HepG2 (cell line): Measurements from ENCODE around the gene EIF2S3B. TPM values are rescaled to one million over a fixed set of nuclear protein-coding genes. Genes with fewer than 3 reads are reported as not detected.

Experiments used
- ATAC-seq: fragments of 200-7000 bp; cut with Tn5 transposase; 3 replicates; pipeline ENCODE4 v1.9.1; 2020; ENCODE audit warnings: mild to moderate bottlenecking, moderate library complexity
- BruUV-seq: library from RNA; stranded (reverse); fragments of 400-500 nt; replicated peaks from 2 replicates; lab custom pipeline; 2021; lab: Mats Ljungman, UMichigan
- CTCF ChIA-PET: fragments of 300-600 bp; formaldehyde crosslinking; extraction: SDS; loops from one replicate; lab custom pipeline; 2021; ENCODE audit warnings: low total read pairs, inconsistent platforms, low intra/inter-chr PET ratio; lab: Yijun Ruan, JAX
- POLR2A ChIA-PET: fragments of 350-600 bp; sonication (Branson Sonifier 250); formaldehyde crosslinking; loops from one replicate; lab custom pipeline; 2020; ENCODE audit warnings: antibody characterized with exemption, inconsistent platforms; lab: Yijun Ruan, JAX
- DNase-seq: peaks from one replicate; pipeline ENCODE4 v3.0.0-alpha.2; 2015; ENCODE audit warnings: low spot score
- FAIRE-seq: peaks from 3 replicates; lab custom pipeline; 2011; peaks lifted over from hg19 to GRCh38; lab: Jason Lieb, UNC
- H2AFZ ChIP-seq: one replicate; pipeline ENCODE4 v1.6.1; 2011; ENCODE audit warnings: low read length, inconsistent platforms
- H3K27ac ChIP-seq: fragments of 300-600 bp; 3 replicates; pipeline ENCODE4 v1.8.0; 2011; ENCODE audit warnings: mixed run types, mild to moderate bottlenecking, mixed read lengths, low read length, inconsistent platforms; ENCODE audit not compliant: insufficient read depth; ENCODE audit errors: extremely low read length
- H3K27me3 ChIP-seq, 2 experiments: fragments of 200-600 bp in 1 of 2; 2 replicates in 1 of 2; 3 replicates in 1 of 2; pipeline versions ENCODE4 v1.6.0 to v1.8.0; 2011; ENCODE audit warnings: low read length in 2 of 2, mild to moderate bottlenecking in 2 of 2, moderate library complexity in 2 of 2, inconsistent platforms in 1 of 2; ENCODE audit not compliant: insufficient read depth in 2 of 2, control insufficient read depth in 1 of 2
- H3K36me3 ChIP-seq, 2 experiments: fragments of 200-600 bp in 1 of 2; replicated peaks in 1 of 2; 2 replicates in 1 of 2; 3 replicates in 1 of 2; pipeline versions ENCODE4 v1.5.1 to v1.8.0; 2011; ENCODE audit warnings: low read length in 2 of 2, inconsistent platforms in 1 of 2; ENCODE audit not compliant: insufficient read depth in 2 of 2, control insufficient read depth in 1 of 2
- H3K4me1 ChIP-seq: 2 replicates; pipeline ENCODE4 v1.5.1; 2012; ENCODE audit warnings: low read length, inconsistent platforms; ENCODE audit not compliant: insufficient read depth
- H3K4me2 ChIP-seq: 2 replicates; pipeline ENCODE4 v1.6.0; 2011; ENCODE audit warnings: low read depth, low read length, inconsistent platforms
- H3K4me3 ChIP-seq, 3 experiments: fragments of 200-600 bp in 1 of 3; sonication (generic), shearing (Covaris generic) in 1 of 3; replicated peaks in 1 of 3; 2 replicates each; pipeline ENCODE4 v1.5.1; 2011 to 2016; ENCODE audit warnings: low read length in 3 of 3, inconsistent platforms in 2 of 3, low read depth in 2 of 3, mild to moderate bottlenecking in 2 of 3, control low read depth in 1 of 3, mixed read lengths in 1 of 3; ENCODE audit not compliant: insufficient read depth in 1 of 3
- H3K79me2 ChIP-seq: one replicate; pipeline ENCODE4 v1.6.1; 2011; ENCODE audit warnings: low read length, inconsistent platforms; ENCODE audit not compliant: insufficient read depth
- H3K9ac ChIP-seq: 2 replicates; pipeline ENCODE4 v1.6.0; 2011; ENCODE audit warnings: mild to moderate bottlenecking, low read depth, low read length, inconsistent platforms; ENCODE audit not compliant: insufficient read depth
- H3K9me3 ChIP-seq: 2 replicates; pipeline ENCODE4 v1.5.1; 2012; ENCODE audit warnings: mild to moderate bottlenecking, low read length
- H4K20me1 ChIP-seq: 2 replicates; pipeline ENCODE4 v1.6.0; 2011; ENCODE audit warnings: inconsistent platforms, mild to moderate bottlenecking, low read length, moderate library complexity; ENCODE audit not compliant: insufficient read depth
- ATF3 ChIP-seq: sonication (generic); formaldehyde crosslinking; IDR thresholded peaks from 2 replicates; pipeline ENCODE4 v1.4.0; 2020; ENCODE audit warnings: missing genetic modification reagents
- CSRNP2 ChIP-seq: sonication (generic); formaldehyde crosslinking; conservative IDR thresholded peaks from 2 replicates; pipeline ENCODE4 v1.8.0; 2022; ENCODE audit warnings: low read depth, missing genetic modification reagents
- GTF3A ChIP-seq: sonication (generic); formaldehyde crosslinking; conservative IDR thresholded peaks from 2 replicates; pipeline ENCODE4 v1.4.0; 2020; ENCODE audit warnings: mild to moderate bottlenecking, missing genetic modification reagents
- KDM3A ChIP-seq: IDR thresholded peaks from 2 replicates; pipeline ENCODE4 v1.6.1; 2018; ENCODE audit warnings: low read depth, missing compliant biosample characterization
- KLF6 ChIP-seq: IDR thresholded peaks from 2 replicates; pipeline ENCODE4 v1.8.0; 2016; ENCODE audit warnings: missing biosample characterization, missing genetic modification reagents
- MEIS2 ChIP-seq: sonication (generic); formaldehyde crosslinking; IDR thresholded peaks from 2 replicates; pipeline ENCODE4 v1.9.0; 2021; ENCODE audit warnings: mild to moderate bottlenecking, missing genetic modification reagents
- MTF1 ChIP-seq: sonication (generic); formaldehyde crosslinking; IDR thresholded peaks from 2 replicates; pipeline ENCODE4 v1.5.0; 2020; ENCODE audit warnings: missing genetic modification reagents
- MZF1 ChIP-seq: sonication (generic); formaldehyde crosslinking; IDR thresholded peaks from 2 replicates; pipeline ENCODE4 v1.8.1; 2023; ENCODE audit warnings: mild to moderate bottlenecking, missing genetic modification reagents, borderline replicate concordance
- NCOA1 ChIP-seq: sonication (generic); formaldehyde crosslinking; IDR thresholded peaks from 2 replicates; pipeline ENCODE4 v1.9.0; 2021; ENCODE audit warnings: missing genetic modification reagents
- RXRA ChIP-seq: sonication (generic); formaldehyde crosslinking; IDR thresholded peaks from 2 replicates; pipeline ENCODE4 v1.5.1; 2020; ENCODE audit warnings: missing genetic modification reagents
- SAFB2 ChIP-seq: sonication (generic); formaldehyde crosslinking; IDR thresholded peaks from 2 replicates; pipeline ENCODE4 v1.5.1; 2020; ENCODE audit warnings: missing genetic modification reagents, low read depth, mild to moderate bottlenecking, borderline replicate concordance
- THAP7 ChIP-seq: sonication (generic); formaldehyde crosslinking; IDR thresholded peaks from 2 replicates; pipeline ENCODE4 v1.8.1; 2023; ENCODE audit warnings: mild to moderate bottlenecking, missing genetic modification reagents
- ZNF275 ChIP-seq: sonication (generic); formaldehyde crosslinking; IDR thresholded peaks from 2 replicates; pipeline ENCODE4 v1.8.0; 2022; ENCODE audit warnings: missing genetic modification reagents, mild to moderate bottlenecking, inconsistent platforms, borderline replicate concordance
- ZNF280D ChIP-seq: sonication (generic); formaldehyde crosslinking; IDR thresholded peaks from 2 replicates; pipeline ENCODE4 v1.5.1; 2020; ENCODE audit warnings: mild to moderate bottlenecking, missing genetic modification reagents
- ZNF577 ChIP-seq: sonication (generic); formaldehyde crosslinking; IDR thresholded peaks from 2 replicates; pipeline ENCODE4 v1.4.0; 2020; ENCODE audit warnings: mild to moderate bottlenecking, low read depth, missing genetic modification reagents, borderline replicate concordance
- ZNF761 ChIP-seq: sonication (generic); formaldehyde crosslinking; conservative IDR thresholded peaks from 2 replicates; pipeline ENCODE4 v1.4.0; 2020; ENCODE audit warnings: mild to moderate bottlenecking, missing genetic modification reagents
- WGBS: methylation state at CpG from one replicate; pipeline ENCODE4 v1.1.6; 2017; ENCODE audit warnings: low lambda C conversion rate; 5-methylcytosine and 5-hydroxymethylcytosine counted together
- in situ Hi-C: cut with HindIII; loops from 2 replicates; pipeline ENCODE4 v1.10.0; 2017; ENCODE audit warnings: low pct_unique_long_range_greater_than_20kb; ENCODE audit not compliant: extremely low pct_ligation_motif_present
- intact Hi-C: fragments of 100-400 bp; cut with micrococcal nuclease; formaldehyde crosslinking; loops from one replicate; pipeline ENCODE4 v1.10.0; 2022; ENCODE audit not compliant: unreplicated experiment
- polyA plus RNA-seq, 8 experiments: library from polyadenylated mRNA; depleted of rRNA in 3 of 8; stranded (reverse) in 7 of 8; unstranded in 1 of 8; fragments of >200 nt; fragmentation: Illumina TruSeq in 4 of 8; extraction: Trizol in 4 of 8; gene quantifications; 2 replicates each; pipeline versions ENCODE4 v1.2.1 to v1.2.3, GENCODE V29; 2011 to 2016; ENCODE audit warnings: low read depth in 4 of 8, missing spikeins in 1 of 8, mixed read lengths in 1 of 8; ENCODE audit not compliant: insufficient read depth in 1 of 8
- total RNA-seq, 5 experiments: library from RNA; depleted of rRNA; stranded (reverse); fragments of >200 nt; fragmentation: Illumina TruSeq; extraction: Trizol; gene quantifications; 2 replicates each; pipeline ENCODE4 v1.2.3, GENCODE V29; 2016; ENCODE audit warnings: low read depth in 1 of 5

Gene EIF2S3B
- total and polyA plus RNA-seq, 2 of the 13 experiments (the other 11 are each of a cell fraction or from before 2014, with no cell fraction given), result 3.6 to 7.6 TPM

GRCh38 chr12:10528174-10528953 lies 22.7 kb downstream of the EIF2S3B start:
- no peak for FAIRE-seq
- in situ Hi-C loops, result no loop called here
- TF ChIP-seq CSRNP2 (CRISPR knock-in tag), result no peak
- no peak for TF ChIP-seq ZNF577 (CRISPR knock-in tag)
- TF ChIP-seq ZNF761 (CRISPR knock-in tag), result no peak
- no peak for TF ChIP-seq MTF1 (CRISPR knock-in tag)
- TF ChIP-seq SAFB2 (CRISPR knock-in tag), result no peak
- TF ChIP-seq NCOA1 (CRISPR knock-in tag), result no peak
- TF ChIP-seq MZF1 (CRISPR knock-in tag), result no peak
- TF ChIP-seq GTF3A (CRISPR knock-in tag), result no peak
- TF ChIP-seq ZNF275 (CRISPR knock-in tag), result no peak
- TF ChIP-seq KDM3A, result no peak
- TF ChIP-seq THAP7 (CRISPR knock-in tag), result no peak
- TF ChIP-seq MEIS2 (CRISPR knock-in tag), result no peak
- no peak for TF ChIP-seq RXRA (CRISPR knock-in tag)
- TF ChIP-seq ZNF280D (CRISPR knock-in tag), result no peak
- no peak for TF ChIP-seq KLF6 (CRISPR knock-in tag)
- no peak for TF ChIP-seq ATF3 (CRISPR knock-in tag)

More at GRCh38 chr12:10528174-10528953, 22.7 kb downstream of the EIF2S3B start:
- Histone ChIP-seq H3K9ac (no peak overlapping the region), H3K27ac (no peak overlapping the region), H3K4me2 (no peak overlapping the region), H4K20me1 (no peaks in the 10 kb centered on the region), H3K4me3 (no peak overlapping the region), H3K36me3 (no peaks in the 10 kb centered on the region), H2AFZ (no peak overlapping the region), H3K9me3 (no peaks in the 10 kb centered on the region), H3K4me1 (no peaks in the 10 kb centered on the region), H3K27me3 (no peaks in the 10 kb centered on the region), H3K79me2 (no peaks in the 10 kb centered on the region)
- intact Hi-C loops, result no loop called here
- ChIA-PET CTCF (no interaction called here), POLR2A (no interaction called here)
- ATAC-seq (no peak), DNase-seq (no peak)
- BruUV-seq, result no TSS peak
- 0% methylated on average over 2 of the region's 2 CpGs for WGBS
